GM21447 (cell line): ENCODE data around the gene CDKN2D.
A peak's percentile ranks its signal among the peaks of the same experiment; 100 is the strongest.

Experiments used
- ATAC-seq: cut with Tn5 transposase; IDR thresholded peaks from one replicate; pipeline ENCODE4 v1.9.1; 2021; ENCODE audit not compliant: unreplicated experiment

The CDKN2D gene

GRCh38 chr19:10568826-10569651 lies at the start of gene CDKN2D:
Gene CDKN2D (minus strand): TSS chr19:10568979. CDS start chr19:10568653, 326 bp downstream.
- peak; percentile 56 for ATAC-seq

GRCh38 chr19:10617409-10618121 lies 48.8 kb upstream of the CDKN2D start:
- no peak for ATAC-seq

- ATAC-seq = no peak
Observed at GRCh38 chr19:10615429-10616023, 46.7 kb upstream of the CDKN2D start.

GRCh38 chr19:10612499-10613119 lies 43.8 kb upstream of the CDKN2D start:
- ATAC-seq = no peak

- ATAC-seq = no peak
Observed at GRCh38 chr19:10611907-10612306, 43.1 kb upstream of the CDKN2D start.

GRCh38 chr19:10604460-10604980 lies 35.7 kb upstream of the CDKN2D start:
- peak; percentile 19 for ATAC-seq

- ATAC-seq = peak; percentile 17
Observed at GRCh38 chr19:10603873-10604459, 35.2 kb upstream of the CDKN2D start.

- peak; percentile 51 for ATAC-seq
Observed at GRCh38 chr19:10603084-10603872, 34.5 kb upstream of the CDKN2D start.

- peak; percentile 40 for ATAC-seq
Observed at GRCh38 chr19:10602330-10603083, 33.7 kb upstream of the CDKN2D start.

- ATAC-seq = no peak
Observed at GRCh38 chr19:10601999-10602329, 33.2 kb upstream of the CDKN2D start.

- no peak for ATAC-seq
Observed at GRCh38 chr19:10600149-10600548, 31.4 kb upstream of the CDKN2D start.

- ATAC-seq = peak; percentile 75
Observed at GRCh38 chr19:10593820-10594637, 25.2 kb upstream of the CDKN2D start.

GRCh38 chr19:10593148-10593547 lies 24.4 kb upstream of the CDKN2D start:
- no peak for ATAC-seq

- no peak for ATAC-seq
Observed at GRCh38 chr19:10587839-10588150, 19.0 kb upstream of the CDKN2D start.

GRCh38 chr19:10587022-10587838 lies 18.5 kb upstream of the CDKN2D start, which contains the start of gene AP1M2:
Gene AP1M2 (minus strand): TSS chr19:10587312. CDS start chr19:10587231, 81 bp downstream.
- no peak for ATAC-seq

- ATAC-seq = no peak
Observed at GRCh38 chr19:10586396-10586795, 17.6 kb upstream of the CDKN2D start.

- ATAC-seq = no peak
Observed at GRCh38 chr19:10583036-10583776, 14.4 kb upstream of the CDKN2D start.
